Subcutaneous adipose tissue (tissue), 4 donors: Measurements from ENCODE around the gene ORC6. TPM values are rescaled to one million over a fixed set of nuclear protein-coding genes. Genes with fewer than 3 reads are reported as not detected.

ENCODE experiments used
- total RNA-seq, 4 donors: library from RNA; depleted of rRNA; stranded (reverse); fragments of >200 nt; gene quantifications; one replicate each; pipeline ENCODE4 v1.1.0, GENCODE V29; 2016
- TF ChIP-seq, protein P1 (sequence below): fragments of 450-650 bp; IDR thresholded peaks from one replicate; pipeline ENCODE4 v1.5.1; 2016; ENCODE audit warnings: low read depth, mild to moderate bottlenecking, control low read depth, antibody characterized with exemption, moderate library complexity

Gene ORC6
- total RNA-seq, 4 donors from 2014 or later: 1.1 to 2.4 (median 2.0) TPM

DNA sequence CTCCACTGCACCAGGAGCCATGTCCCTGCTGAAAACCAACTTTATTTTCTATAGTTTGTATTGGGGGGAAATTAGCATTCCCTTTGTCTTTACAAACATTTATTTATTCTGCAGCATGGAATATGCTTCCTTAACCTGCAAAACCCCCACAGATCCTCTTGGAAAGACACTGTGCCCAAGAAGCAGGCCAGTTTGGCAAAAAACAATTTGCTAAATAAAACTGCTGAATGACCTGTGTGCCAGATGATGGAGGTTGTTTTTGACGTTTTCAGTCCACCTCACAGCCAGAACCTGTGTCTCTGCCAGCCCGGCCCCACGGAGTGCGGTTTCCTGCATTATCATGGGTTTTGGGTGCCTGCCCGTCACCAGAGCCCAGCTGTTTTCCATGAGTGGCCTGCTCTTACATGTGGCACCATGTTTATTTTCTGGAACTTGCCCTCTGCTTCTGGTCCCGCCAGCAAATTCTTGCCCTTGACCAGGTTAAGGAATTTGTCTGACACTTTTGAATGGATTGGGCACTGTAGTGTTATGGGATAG, 26.4 kb downstream of the ORC6 start:
- TF ChIP-seq, protein P1, sequence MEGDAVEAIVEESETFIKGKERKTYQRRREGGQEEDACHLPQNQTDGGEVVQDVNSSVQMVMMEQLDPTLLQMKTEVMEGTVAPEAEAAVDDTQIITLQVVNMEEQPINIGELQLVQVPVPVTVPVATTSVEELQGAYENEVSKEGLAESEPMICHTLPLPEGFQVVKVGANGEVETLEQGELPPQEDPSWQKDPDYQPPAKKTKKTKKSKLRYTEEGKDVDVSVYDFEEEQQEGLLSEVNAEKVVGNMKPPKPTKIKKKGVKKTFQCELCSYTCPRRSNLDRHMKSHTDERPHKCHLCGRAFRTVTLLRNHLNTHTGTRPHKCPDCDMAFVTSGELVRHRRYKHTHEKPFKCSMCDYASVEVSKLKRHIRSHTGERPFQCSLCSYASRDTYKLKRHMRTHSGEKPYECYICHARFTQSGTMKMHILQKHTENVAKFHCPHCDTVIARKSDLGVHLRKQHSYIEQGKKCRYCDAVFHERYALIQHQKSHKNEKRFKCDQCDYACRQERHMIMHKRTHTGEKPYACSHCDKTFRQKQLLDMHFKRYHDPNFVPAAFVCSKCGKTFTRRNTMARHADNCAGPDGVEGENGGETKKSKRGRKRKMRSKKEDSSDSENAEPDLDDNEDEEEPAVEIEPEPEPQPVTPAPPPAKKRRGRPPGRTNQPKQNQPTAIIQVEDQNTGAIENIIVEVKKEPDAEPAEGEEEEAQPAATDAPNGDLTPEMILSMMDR: no peak

DNA sequence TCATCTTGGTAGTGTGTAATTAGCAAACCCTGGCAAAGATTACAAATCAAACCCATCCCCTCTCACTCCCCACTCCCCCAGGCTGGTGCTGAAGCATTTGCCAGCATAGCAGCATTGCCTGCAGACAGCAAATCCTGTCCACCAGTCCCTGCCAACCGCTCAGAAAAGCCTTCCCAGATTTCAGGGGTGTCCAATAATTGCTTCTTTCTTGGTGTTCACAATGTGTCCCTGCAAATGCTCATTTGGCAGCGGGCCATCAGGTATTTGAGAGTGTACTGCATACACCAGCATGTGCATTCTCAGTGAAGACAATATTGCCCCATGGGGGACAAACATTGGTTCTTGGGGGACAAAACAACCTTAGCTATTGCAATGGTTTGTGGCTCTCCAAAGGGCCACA, 28.2 kb downstream of the ORC6 start:
- TF ChIP-seq, protein P1: no peak

DNA sequence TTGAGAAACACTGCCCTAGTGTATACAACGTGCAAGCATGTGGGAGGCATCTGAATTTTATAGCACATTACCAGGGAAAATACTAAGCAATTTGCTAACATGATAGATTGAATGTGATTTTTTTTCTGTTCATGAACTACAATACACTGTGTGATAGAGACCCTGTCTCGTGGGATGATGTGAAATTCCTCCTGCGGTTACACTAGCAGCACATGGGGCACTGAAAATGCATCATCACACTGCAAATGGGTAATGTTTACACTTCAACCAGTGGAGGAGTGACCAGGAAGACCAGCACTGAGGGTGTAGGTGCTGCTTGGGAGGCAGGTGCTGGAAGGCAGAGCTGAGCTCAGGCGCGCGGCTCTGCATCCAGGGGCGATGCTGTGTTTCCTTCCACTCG, 28.8 kb downstream of the ORC6 start:
- TF ChIP-seq, protein P1: no peak

DNA sequence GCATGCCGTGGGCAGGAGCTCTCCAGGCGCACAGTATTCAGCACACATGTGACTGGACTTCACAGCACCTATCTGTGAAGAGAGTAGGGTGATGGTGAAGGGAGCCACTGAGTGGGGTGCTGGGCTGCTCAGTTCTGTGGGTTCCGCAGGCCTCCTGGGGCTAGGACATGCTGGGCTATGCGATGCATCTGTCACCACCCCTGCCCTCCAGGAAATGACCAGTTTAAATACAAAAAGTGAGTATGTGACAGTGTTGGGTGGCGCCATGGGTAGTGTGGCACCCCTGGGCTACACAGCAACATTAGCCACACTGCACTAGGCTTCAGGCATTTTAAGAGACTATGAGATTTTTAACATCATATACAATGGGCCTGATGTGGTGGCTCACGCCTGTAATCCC, 30.1 kb downstream of the ORC6 start:
- TF ChIP-seq, protein P1: no peak

DNA sequence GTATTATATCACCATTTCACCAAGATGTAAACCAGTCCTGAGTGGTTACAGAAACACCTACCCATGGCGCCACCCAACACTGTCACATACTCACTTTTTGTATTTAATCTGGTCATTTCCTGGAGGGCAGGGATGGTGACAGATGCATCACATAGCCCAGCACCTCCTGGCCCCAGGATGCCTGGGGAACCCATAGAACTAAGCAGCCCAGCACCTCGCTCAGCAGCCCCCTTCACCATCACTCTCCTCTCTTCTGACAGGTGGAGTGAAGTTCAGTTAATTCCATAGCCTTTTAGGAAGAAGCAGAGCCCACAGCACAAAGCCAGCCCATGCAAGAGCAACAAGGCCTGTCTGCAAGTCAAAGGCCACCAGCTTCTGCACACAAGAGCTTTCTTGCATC, 31.2 kb downstream of the ORC6 start:
- TF ChIP-seq, protein P1: no peak

DNA sequence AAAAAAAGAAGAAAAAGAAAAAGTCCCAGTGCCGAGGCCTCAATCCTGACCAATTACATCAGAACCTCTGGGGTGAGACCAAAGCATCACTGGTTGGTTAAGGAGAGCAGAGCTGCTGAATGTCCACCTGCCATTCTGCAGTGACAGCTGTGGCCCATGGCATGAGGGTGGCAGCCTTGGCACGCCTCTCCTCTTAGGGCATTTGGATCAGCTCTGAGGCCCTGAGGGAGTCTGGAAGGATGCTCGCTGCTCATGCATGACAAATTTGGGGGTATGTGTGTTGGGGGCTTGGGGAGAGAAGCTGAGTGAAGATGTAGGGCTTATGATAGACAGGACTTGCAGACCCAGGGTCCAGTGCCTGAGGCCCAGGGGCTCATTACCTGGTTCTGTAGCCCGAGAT, 32.4 kb downstream of the ORC6 start:
- TF ChIP-seq, protein P1: no peak

DNA sequence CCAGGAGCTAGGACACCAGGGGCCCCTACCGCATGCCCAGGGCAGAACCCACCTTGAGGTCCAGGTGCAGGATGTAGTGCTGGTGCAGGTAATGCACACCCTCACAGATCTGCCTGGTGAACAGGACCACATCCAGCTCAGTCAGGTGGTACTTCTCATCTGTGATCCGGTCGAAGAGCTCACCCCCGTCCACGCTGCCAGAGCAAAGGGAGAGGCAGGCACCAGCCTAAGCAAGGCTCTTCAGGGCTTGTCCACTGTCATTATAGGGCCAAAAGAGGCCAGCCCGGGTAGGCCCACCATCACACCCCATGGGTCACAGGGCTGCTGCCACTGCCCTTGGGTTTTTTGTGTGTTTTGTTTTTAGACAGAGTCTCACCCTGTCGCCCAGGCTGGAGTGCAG, 37.7 kb downstream of the ORC6 start:
- TF ChIP-seq, protein P1: no peak
